SJSA1 (cell line): ENCODE data around the gene PRR16. TPM values are rescaled to one million over a fixed set of nuclear protein-coding genes. Genes with fewer than 3 reads are reported as not detected.
A peak's percentile ranks its signal among the peaks of the same experiment; 100 is the strongest.

ENCODE experiments used
- DNase-seq, 2 experiments: peaks; one replicate each; pipeline ENCODE4 v3.0.0-alpha.2; 2015 to 2020; ENCODE audit warnings: low spot score in 2 of 2, low read depth in 1 of 2
- H3K27ac ChIP-seq: fragments of 250-450 bp; sonication (Bioruptor Pico); 2 replicates; pipeline ENCODE4 v1.5.1; 2020; ENCODE audit warnings: mild to moderate bottlenecking, moderate library complexity
- H3K27me3 ChIP-seq: fragments of 250-450 bp; sonication (Bioruptor Pico); replicated peaks from 2 replicates; pipeline ENCODE4 v1.5.1; 2020; ENCODE audit warnings: mild to moderate bottlenecking, moderate library complexity
- H3K36me3 ChIP-seq: fragments of 250-450 bp; sonication (Bioruptor Pico); 2 replicates; pipeline ENCODE4 v1.5.1; 2020; ENCODE audit warnings: mild to moderate bottlenecking
- H3K4me1 ChIP-seq: fragments of 250-450 bp; sonication (Bioruptor Pico); replicated peaks from 2 replicates; pipeline ENCODE4 v1.6.1; 2021; ENCODE audit warnings: mild to moderate bottlenecking
- H3K4me3 ChIP-seq: fragments of 250-450 bp; sonication (Bioruptor Pico); 2 replicates; pipeline ENCODE4 v1.5.1; 2020; ENCODE audit warnings: mild to moderate bottlenecking
- H3K9me3 ChIP-seq: fragments of 250-450 bp; sonication (Bioruptor Pico); replicated peaks from 2 replicates; pipeline ENCODE4 v1.5.1; 2020; ENCODE audit warnings: mild to moderate bottlenecking
- total RNA-seq: library from RNA; depleted of rRNA; stranded (reverse); fragments of >200 nt; shearing (Covaris generic); gene quantifications from 2 replicates; pipeline ENCODE4 v1.2.3, GENCODE V29; 2014

PRR16 gene
- total RNA-seq, 1 experiment from 2014 or later: 10.3 TPM

- no peak for DNase-seq
- H3K36me3 ChIP-seq: no peaks in the 10 kb centered on the region
- H3K27me3 ChIP-seq: no peaks in the 10 kb centered on the region
- H3K9me3 ChIP-seq: no peaks in the 10 kb centered on the region
- no peak overlapping the region for H3K27ac ChIP-seq
- no peaks in the 10 kb centered on the region for H3K4me1 ChIP-seq
- no peak overlapping the region for H3K4me3 ChIP-seq
These were observed 127.8 kb downstream of the PRR16 start for GRCh38 chr5:120591911-120592310.

- Histone ChIP-seq H3K27ac (peak overlapping the region; percentile 6; the same call in 1 of the 2 replicates), H3K27me3 (no peaks in the 10 kb centered on the region), H3K4me1 (peaks cover 25% of the 10 kb centered on the region), H3K4me3 (no peak overlapping the region), H3K36me3 (no peaks in the 10 kb centered on the region), H3K9me3 (no peaks in the 10 kb centered on the region)
- peak in 1 of 2 experiments; percentile 57 for DNase-seq
These were observed 135.5 kb downstream of the PRR16 start for GRCh38 chr5:120599576-120599975.

GRCh38 chr5:120600639-120601038, 136.5 kb downstream of the PRR16 start:
- no peaks in the 10 kb centered on the region for H3K27me3 ChIP-seq
- H3K36me3 ChIP-seq: no peaks in the 10 kb centered on the region
- no peak overlapping the region for H3K4me3 ChIP-seq
- H3K9me3 ChIP-seq: no peaks in the 10 kb centered on the region
- peaks cover 33% of the 10 kb centered on the region for H3K4me1 ChIP-seq
- DNase-seq: no peak
- H3K27ac ChIP-seq: no peak overlapping the region

- H3K9me3 ChIP-seq: no peaks in the 10 kb centered on the region
- no peak for DNase-seq
- no peak overlapping the region for H3K4me3 ChIP-seq
- no peaks in the 10 kb centered on the region for H3K27me3 ChIP-seq
- H3K4me1 ChIP-seq: peaks cover 44% of the 10 kb centered on the region
- H3K36me3 ChIP-seq: no peaks in the 10 kb centered on the region
- no peak overlapping the region for H3K27ac ChIP-seq
These were observed 137.9 kb downstream of the PRR16 start for GRCh38 chr5:120602033-120602432.

GRCh38 chr5:120604884-120605283, 140.8 kb downstream of the PRR16 start:
- Histone ChIP-seq H3K9me3 (no peaks in the 10 kb centered on the region), H3K4me1 (peaks cover 66% of the 10 kb centered on the region), H3K27me3 (no peaks in the 10 kb centered on the region), H3K27ac (peak overlapping the region; percentile 95), H3K36me3 (no peaks in the 10 kb centered on the region), H3K4me3 (no peak overlapping the region)
- DNase-seq: peak; percentile 79 to 95

- no peaks in the 10 kb centered on the region for H3K27me3 ChIP-seq
- H3K36me3 ChIP-seq: no peaks in the 10 kb centered on the region; the same call in 1 of the 2 replicates
- peak overlapping the region; percentile 95 for H3K27ac ChIP-seq
- H3K4me3 ChIP-seq: no peak overlapping the region
- peaks cover 67% of the 10 kb centered on the region for H3K4me1 ChIP-seq
- H3K9me3 ChIP-seq: no peaks in the 10 kb centered on the region
- DNase-seq: no peak
These were observed 141.4 kb downstream of the PRR16 start for GRCh38 chr5:120605325-120606079.

GRCh38 chr5:120609570-120609969, 145.5 kb downstream of the PRR16 start:
- no peaks in the 10 kb centered on the region for H3K27me3 ChIP-seq
- H3K27ac ChIP-seq: peak overlapping the region; percentile 90
- peaks cover 4% of the 10 kb centered on the region; the same call in 1 of the 2 replicates for H3K36me3 ChIP-seq
- peak in 1 of 2 experiments; percentile 79 for DNase-seq
- H3K4me1 ChIP-seq: peaks cover 66% of the 10 kb centered on the region
- no peaks in the 10 kb centered on the region for H3K9me3 ChIP-seq
- H3K4me3 ChIP-seq: no peak overlapping the region

- Histone ChIP-seq H3K4me3 (no peak overlapping the region), H3K4me1 (peaks cover 68% of the 10 kb centered on the region), H3K36me3 (peaks cover 4% of the 10 kb centered on the region; the same call in 1 of the 2 replicates)
These were observed 146.0 kb downstream of the PRR16 start for GRCh38 chr5:120610145-120610544.

GRCh38 chr5:120613729-120614128, 149.6 kb downstream of the PRR16 start:
- no peaks in the 10 kb centered on the region for H3K9me3 ChIP-seq
- H3K27me3 ChIP-seq: no peaks in the 10 kb centered on the region
- peaks cover 54% of the 10 kb centered on the region for H3K4me1 ChIP-seq
- DNase-seq: peak in 1 of 2 experiments; percentile 41
- no peak overlapping the region for H3K4me3 ChIP-seq
- H3K27ac ChIP-seq: peak overlapping the region; percentile 57
- peaks cover 4% of the 10 kb centered on the region; the same call in 1 of the 2 replicates for H3K36me3 ChIP-seq

More at GRCh38 chr5:120610145-120610544, 146.0 kb downstream of the PRR16 start:
- Histone ChIP-seq H3K27ac (peak overlapping the region; percentile 90), H3K27me3 (no peaks in the 10 kb centered on the region), H3K9me3 (no peaks in the 10 kb centered on the region)
- DNase-seq: no peak

GRCh38 chr5:120614531-120615180, 150.6 kb downstream of the PRR16 start:
- Histone ChIP-seq H3K27me3 (no peaks in the 10 kb centered on the region), H3K4me3 (no peak overlapping the region), H3K36me3 (peaks cover 4% of the 10 kb centered on the region; the same call in 1 of the 2 replicates), H3K9me3 (no peaks in the 10 kb centered on the region), H3K27ac (peak overlapping the region; percentile 57), H3K4me1 (peaks cover 44% of the 10 kb centered on the region)
- DNase-seq: peak in 1 of 2 experiments; percentile 63

- peak overlapping the region; percentile 57 for H3K27ac ChIP-seq
These were observed 152.0 kb downstream of the PRR16 start for GRCh38 chr5:120615967-120616645.

GRCh38 chr5:120621339-120621738, 157.2 kb downstream of the PRR16 start:
- Histone ChIP-seq H3K27me3 (no peaks in the 10 kb centered on the region), H3K4me1 (peaks cover 15% of the 10 kb centered on the region), H3K4me3 (no peak overlapping the region), H3K9me3 (no peaks in the 10 kb centered on the region), H3K36me3 (no peaks in the 10 kb centered on the region), H3K27ac (no peak overlapping the region)
- DNase-seq: no peak

More at GRCh38 chr5:120615967-120616645, 152.0 kb downstream of the PRR16 start:
- Histone ChIP-seq H3K9me3 (no peaks in the 10 kb centered on the region), H3K27me3 (no peaks in the 10 kb centered on the region), H3K4me1 (peaks cover 35% of the 10 kb centered on the region), H3K4me3 (no peak overlapping the region), H3K36me3 (no peaks in the 10 kb centered on the region)
- peak in 1 of 2 experiments; percentile 85 for DNase-seq

GRCh38 chr5:120624021-120624563, 160.0 kb downstream of the PRR16 start:
- H3K27me3 ChIP-seq: no peaks in the 10 kb centered on the region
- H3K9me3 ChIP-seq: no peaks in the 10 kb centered on the region
- H3K4me1 ChIP-seq: peaks cover 8% of the 10 kb centered on the region
- peak overlapping the region; percentile 38 for H3K27ac ChIP-seq
- peak in 1 of 2 experiments; percentile 51 for DNase-seq
- no peak overlapping the region for H3K4me3 ChIP-seq
- H3K36me3 ChIP-seq: no peaks in the 10 kb centered on the region
